Vagina (tissue), 2 donors: ENCODE measurements around the gene FGGY. TPM values are rescaled to one million over a fixed set of nuclear protein-coding genes. Genes with fewer than 3 reads are reported as not detected.

Experiments
- DNase-seq, 2 donors: peaks; one replicate each; pipeline ENCODE4 v3.0.0-alpha.2; 2017; ENCODE audit errors: extremely low spot score in 2 of 2
- H3K27ac ChIP-seq: fragments of 200-600 bp; sonication (generic); one replicate; pipeline ENCODE4 v1.5.1; 2019
- H3K27me3 ChIP-seq: fragments of 200-600 bp; sonication (generic); one replicate; pipeline ENCODE4 v1.5.1; 2019
- H3K36me3 ChIP-seq, 2 donors: fragments of 200-600 bp; sonication (generic); one replicate each; pipeline ENCODE4 v1.5.1; 2017 to 2019
- H3K4me1 ChIP-seq: fragments of 200-600 bp; sonication (generic); one replicate; pipeline ENCODE4 v1.5.1; 2019
- H3K4me3 ChIP-seq, 2 donors: fragments of 200-600 bp; sonication (generic); 1 replicate in 1 of 2; 2 replicates in 1 of 2; pipeline ENCODE4 v1.5.1; 2016 to 2019
- H3K9me3 ChIP-seq: fragments of 200-600 bp; sonication (generic); one replicate; pipeline ENCODE4 v1.5.1; 2019
- POLR2A ChIP-seq, 2 donors: fragments of 450-650 bp; IDR thresholded peaks; one replicate each; pipeline ENCODE4 v1.6.1; 2017; ENCODE audit warnings: antibody characterized with exemption in 2 of 2, mild to moderate bottlenecking in 2 of 2, moderate library complexity in 2 of 2
- POLR2AphosphoS5 ChIP-seq, 2 donors: sonication (generic); formaldehyde crosslinking; IDR thresholded peaks; one replicate each; pipeline ENCODE4 v1.9.0; 2017; ENCODE audit warnings: antibody characterized with exemption in 2 of 2, mild to moderate bottlenecking in 2 of 2, low read depth in 1 of 2; ENCODE audit not compliant: insufficient read depth in 1 of 2
- intact Hi-C: fragments of 100-400 bp; cut with DNase I; formaldehyde crosslinking; loops from one replicate; pipeline ENCODE4 v1.15.1; 2023
- total RNA-seq: library from RNA; depleted of rRNA; stranded (reverse); fragments of >200 nt; gene quantifications from one replicate; pipeline ENCODE4 v1.2.3, GENCODE V29; 2016
- TF ChIP-seq, protein P1 (sequence below), 3 experiments: fragments of 450-650 bp in 2 of 3; fragments of 200-600 bp in 1 of 3; sonication (generic) in 1 of 3; IDR thresholded peaks; one replicate each; pipeline ENCODE4 v1.5.1; 2017 to 2019; ENCODE audit warnings: antibody characterized with exemption in 3 of 3, mild to moderate bottlenecking in 2 of 3, moderate library complexity in 2 of 3

The FGGY gene
- total RNA-seq, 1 donor from 2014 or later = 11.8 TPM

DNA sequence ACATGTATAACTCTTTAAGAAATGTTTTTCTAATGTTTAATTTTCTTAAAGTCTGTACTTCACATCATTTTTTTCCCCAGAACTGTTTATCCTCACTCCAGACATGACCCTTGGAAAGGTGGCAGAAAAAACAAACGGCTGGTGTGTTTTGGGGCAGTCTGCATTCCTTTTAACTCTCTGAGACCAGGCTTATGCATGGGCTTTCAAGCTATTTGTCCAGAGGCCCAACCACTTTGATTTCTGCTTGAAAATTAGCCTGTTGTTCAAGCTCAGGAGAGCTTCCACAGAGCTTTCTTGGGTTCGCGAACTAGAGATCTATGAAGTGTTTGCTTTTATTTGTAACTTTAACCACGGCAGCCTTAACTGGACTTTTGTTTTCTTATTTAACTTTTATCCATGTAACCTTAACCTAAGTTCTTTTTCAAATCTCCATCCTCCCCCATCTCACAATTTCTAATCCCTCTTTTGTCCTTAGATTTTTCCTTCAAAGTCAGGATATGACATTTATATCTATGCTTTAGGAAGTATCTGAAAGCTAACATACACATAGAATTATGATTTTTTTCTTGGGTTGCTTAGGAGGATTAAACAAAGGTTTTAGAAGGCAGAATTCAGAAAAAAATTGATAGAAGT is 111.8 kb downstream of the FGGY start:
- no peaks in the 10 kb centered on the region for H3K27me3 ChIP-seq
- no peaks in the 10 kb centered on the region for H3K4me1 ChIP-seq
- no peak overlapping the region for H3K27ac ChIP-seq
- no peak overlapping the region for H3K4me3 ChIP-seq
- intact Hi-C loops = no loop called here
- no peaks in the 10 kb centered on the region for H3K9me3 ChIP-seq
- TF ChIP-seq, protein P1, sequence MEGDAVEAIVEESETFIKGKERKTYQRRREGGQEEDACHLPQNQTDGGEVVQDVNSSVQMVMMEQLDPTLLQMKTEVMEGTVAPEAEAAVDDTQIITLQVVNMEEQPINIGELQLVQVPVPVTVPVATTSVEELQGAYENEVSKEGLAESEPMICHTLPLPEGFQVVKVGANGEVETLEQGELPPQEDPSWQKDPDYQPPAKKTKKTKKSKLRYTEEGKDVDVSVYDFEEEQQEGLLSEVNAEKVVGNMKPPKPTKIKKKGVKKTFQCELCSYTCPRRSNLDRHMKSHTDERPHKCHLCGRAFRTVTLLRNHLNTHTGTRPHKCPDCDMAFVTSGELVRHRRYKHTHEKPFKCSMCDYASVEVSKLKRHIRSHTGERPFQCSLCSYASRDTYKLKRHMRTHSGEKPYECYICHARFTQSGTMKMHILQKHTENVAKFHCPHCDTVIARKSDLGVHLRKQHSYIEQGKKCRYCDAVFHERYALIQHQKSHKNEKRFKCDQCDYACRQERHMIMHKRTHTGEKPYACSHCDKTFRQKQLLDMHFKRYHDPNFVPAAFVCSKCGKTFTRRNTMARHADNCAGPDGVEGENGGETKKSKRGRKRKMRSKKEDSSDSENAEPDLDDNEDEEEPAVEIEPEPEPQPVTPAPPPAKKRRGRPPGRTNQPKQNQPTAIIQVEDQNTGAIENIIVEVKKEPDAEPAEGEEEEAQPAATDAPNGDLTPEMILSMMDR (IDR thresholded peaks at IDR 0.05) = no peak
- no peak for TF ChIP-seq POLR2A (IDR thresholded peaks at IDR 0.05)
- TF ChIP-seq POLR2AphosphoS5 (IDR thresholded peaks at IDR 0.05; ENCODE audit: insufficient read depth in 1 of 2, low read depth in 1 of 2) = no peak
- H3K36me3 ChIP-seq = no peaks in the 10 kb centered on the region
- DNase-seq = no peak

- Histone ChIP-seq H3K4me3 (no peak overlapping the region), H3K4me1 (no peaks in the 10 kb centered on the region), H3K36me3 (no peaks in the 10 kb centered on the region), H3K27me3 (no peaks in the 10 kb centered on the region), H3K9me3 (no peaks in the 10 kb centered on the region), H3K27ac (no peak overlapping the region)
- intact Hi-C loops = no loop called here
- DNase-seq = no peak
- no peak for TF ChIP-seq POLR2A (IDR thresholded peaks at IDR 0.05)
- TF ChIP-seq, protein P1 (IDR thresholded peaks at IDR 0.05) = no peak
- TF ChIP-seq POLR2AphosphoS5 (IDR thresholded peaks at IDR 0.05; ENCODE audit: insufficient read depth in 1 of 2, low read depth in 1 of 2) = no peak
These were observed 112.7 kb downstream of the FGGY start for GRCh38 chr1:59409549-59409948.

- TF ChIP-seq POLR2A (IDR thresholded peaks at IDR 0.05) (no peak), POLR2AphosphoS5 (IDR thresholded peaks at IDR 0.05; ENCODE audit: insufficient read depth in 1 of 2, low read depth in 1 of 2) (no peak)
- TF ChIP-seq, protein P1 (IDR thresholded peaks at IDR 0.05) = no peak
- no peak overlapping the region for H3K4me3 ChIP-seq
- H3K27ac ChIP-seq = no peak overlapping the region
- no peak for DNase-seq
- intact Hi-C loops = no loop called here
- no peaks in the 10 kb centered on the region for H3K27me3 ChIP-seq
- no peaks in the 10 kb centered on the region for H3K9me3 ChIP-seq
- no peaks in the 10 kb centered on the region for H3K36me3 ChIP-seq
- no peaks in the 10 kb centered on the region for H3K4me1 ChIP-seq
These were observed 113.1 kb downstream of the FGGY start for GRCh38 chr1:59409986-59410385.

- no peaks in the 10 kb centered on the region for H3K36me3 ChIP-seq
- intact Hi-C loops = no loop called here
- no peaks in the 10 kb centered on the region for H3K27me3 ChIP-seq
- no peak overlapping the region for H3K4me3 ChIP-seq
- no peak for DNase-seq
- H3K27ac ChIP-seq = no peak overlapping the region
- no peaks in the 10 kb centered on the region for H3K9me3 ChIP-seq
- TF ChIP-seq POLR2A (IDR thresholded peaks at IDR 0.05) (no peak), POLR2AphosphoS5 (IDR thresholded peaks at IDR 0.05; ENCODE audit: insufficient read depth in 1 of 2, low read depth in 1 of 2) (no peak)
- TF ChIP-seq, protein P1 (IDR thresholded peaks at IDR 0.05) = no peak
- H3K4me1 ChIP-seq = no peaks in the 10 kb centered on the region
These were observed 113.6 kb downstream of the FGGY start for GRCh38 chr1:59410457-59410856.

GRCh38 chr1:59411147-59411546 is 114.3 kb downstream of the FGGY start:
- no peaks in the 10 kb centered on the region for H3K9me3 ChIP-seq
- H3K27me3 ChIP-seq = no peaks in the 10 kb centered on the region
- intact Hi-C loops = no loop called here
- H3K4me3 ChIP-seq = no peak overlapping the region
- no peaks in the 10 kb centered on the region for H3K36me3 ChIP-seq
- H3K27ac ChIP-seq = no peak overlapping the region
- DNase-seq = no peak
- no peak for TF ChIP-seq POLR2AphosphoS5 (IDR thresholded peaks at IDR 0.05; ENCODE audit: insufficient read depth in 1 of 2, low read depth in 1 of 2)
- TF ChIP-seq, protein P1 (IDR thresholded peaks at IDR 0.05) = no peak
- TF ChIP-seq POLR2A (IDR thresholded peaks at IDR 0.05) = no peak
- H3K4me1 ChIP-seq = no peaks in the 10 kb centered on the region
